Measurements from ENCODE around the gene COL23A1. TPM values are rescaled to one million over a fixed set of nuclear protein-coding genes. Genes with fewer than 3 reads are reported as not detected.

The COL23A1 gene
- total RNA-seq, 1 experiment from 2014 or later: not detected

- TF ChIP-seq EZH2 (IDR thresholded peaks at IDR 0.05; ENCODE audit: borderline replicate concordance, low read depth, low read length, poor library complexity, severe bottlenecking) (no peak), CTCF (conservative IDR thresholded peaks at IDR 0.05; ENCODE audit: low read depth, low read length) (no peak)
- no TSS peak for BruUV-seq (replicated peaks)
- no peak for DNase-seq (ENCODE audit: low spot score)
- no peaks in the 10 kb centered on the region for H3K9me3 ChIP-seq (ENCODE audit: low read depth, low read length, poor library complexity, severe bottlenecking)
- H3K4me3 ChIP-seq (ENCODE audit: low read depth, low read length, poor library complexity, severe bottlenecking): no peak overlapping the region
- H3K27ac ChIP-seq (ENCODE audit: low read depth, low read length, poor library complexity, severe bottlenecking): no peak overlapping the region
- ChIA-PET POLR2A (ENCODE audit: low non-redundant PET) (no interaction called here), CTCF (no interaction called here)
- no peaks in the 10 kb centered on the region for H3K4me1 ChIP-seq (ENCODE audit: insufficient read depth, low read length, poor library complexity, severe bottlenecking)
- no peaks in the 10 kb centered on the region for H3K36me3 ChIP-seq (ENCODE audit: insufficient read depth, low read length, poor library complexity, severe bottlenecking)
- intact Hi-C loops (cut with micrococcal nuclease; ENCODE audit: unreplicated experiment): no loop called here
- no peaks in the 10 kb centered on the region for H3K27me3 ChIP-seq (replicated peaks; ENCODE audit: insufficient read depth, low read depth, low read length, poor library complexity)
Measured at GRCh38 chr5:178545176-178545575, 45.0 kb downstream of the COL23A1 start.

GRCh38 chr5:178544166-178544834, 45.9 kb downstream of the COL23A1 start:
- ChIA-PET CTCF (no interaction called here), POLR2A (ENCODE audit: low non-redundant PET) (no interaction called here)
- H3K4me3 ChIP-seq (ENCODE audit: low read depth, low read length, poor library complexity, severe bottlenecking): no peak overlapping the region
- no peaks in the 10 kb centered on the region for H3K9me3 ChIP-seq (ENCODE audit: low read depth, low read length, poor library complexity, severe bottlenecking)
- DNase-seq (ENCODE audit: low spot score): no peak
- no TSS peak for BruUV-seq (replicated peaks)
- no peaks in the 10 kb centered on the region for H3K4me1 ChIP-seq (ENCODE audit: insufficient read depth, low read length, poor library complexity, severe bottlenecking)
- H3K27me3 ChIP-seq (replicated peaks; ENCODE audit: insufficient read depth, low read depth, low read length, poor library complexity): no peaks in the 10 kb centered on the region
- intact Hi-C loops (cut with micrococcal nuclease; ENCODE audit: unreplicated experiment): no loop called here
- no peaks in the 10 kb centered on the region for H3K36me3 ChIP-seq (ENCODE audit: insufficient read depth, low read length, poor library complexity, severe bottlenecking)
- no peak overlapping the region for H3K27ac ChIP-seq (ENCODE audit: low read depth, low read length, poor library complexity, severe bottlenecking)
- no peak for TF ChIP-seq CTCF (conservative IDR thresholded peaks at IDR 0.05; ENCODE audit: low read depth, low read length)
- TF ChIP-seq EZH2 (IDR thresholded peaks at IDR 0.05; ENCODE audit: borderline replicate concordance, low read depth, low read length, poor library complexity, severe bottlenecking): no peak

GRCh38 chr5:178542455-178542854, 47.7 kb downstream of the COL23A1 start:
- Histone ChIP-seq H3K4me1 (ENCODE audit: insufficient read depth, low read length, poor library complexity, severe bottlenecking) (no peaks in the 10 kb centered on the region), H3K4me3 (ENCODE audit: low read depth, low read length, poor library complexity, severe bottlenecking) (no peak overlapping the region)
- BruUV-seq (replicated peaks): no TSS peak

More at GRCh38 chr5:178542455-178542854, 47.7 kb downstream of the COL23A1 start:
- intact Hi-C loops (cut with micrococcal nuclease; ENCODE audit: unreplicated experiment): no loop called here
- Histone ChIP-seq H3K27ac (ENCODE audit: low read depth, low read length, poor library complexity, severe bottlenecking) (no peak overlapping the region), H3K27me3 (replicated peaks; ENCODE audit: insufficient read depth, low read depth, low read length, poor library complexity) (no peaks in the 10 kb centered on the region), H3K36me3 (ENCODE audit: insufficient read depth, low read length, poor library complexity, severe bottlenecking) (no peaks in the 10 kb centered on the region), H3K9me3 (ENCODE audit: low read depth, low read length, poor library complexity, severe bottlenecking) (no peaks in the 10 kb centered on the region)
- TF ChIP-seq EZH2 (IDR thresholded peaks at IDR 0.05; ENCODE audit: borderline replicate concordance, low read depth, low read length, poor library complexity, severe bottlenecking) (no peak), CTCF (conservative IDR thresholded peaks at IDR 0.05; ENCODE audit: low read depth, low read length) (no peak)
- DNase-seq (ENCODE audit: low spot score): no peak
- POLR2A ChIA-PET (ENCODE audit: low non-redundant PET): no interaction called here
- CTCF ChIA-PET: interaction anchor here (0.7 kb wide), 1 partner anchor 464 kb away, joined by 4 read pairs; no protein-coding TSS in a partner anchor
